Kidney (tissue), 14 donors: Measurements from ENCODE around the gene TNK2. TPM values are rescaled to one million over a fixed set of nuclear protein-coding genes. Genes with fewer than 3 reads are reported as not detected.
A peak's percentile ranks its signal among the peaks of the same experiment; 100 is the strongest.

Source experiments
- DNase-seq, 5 donors: peaks; one replicate each; pipeline ENCODE4 v3.0.0-alpha.2; 2013 to 2020
- FAIRE-seq: peaks from 2 replicates; lab custom pipeline; 2012; peaks lifted over from hg19 to GRCh38; lab: Jason Lieb, UNC
- H3K27ac ChIP-seq, 2 donors: one replicate each; pipeline ENCODE4 v1.7.0; 2013; ENCODE audit warnings: low read depth in 2 of 2, low read length in 2 of 2, inconsistent platforms in 1 of 2
- H3K27me3 ChIP-seq: one replicate; pipeline ENCODE4 v1.7.1; 2013; ENCODE audit warnings: low read length, inconsistent platforms; ENCODE audit not compliant: control insufficient read depth, insufficient read depth
- H3K36me3 ChIP-seq, 3 donors: one replicate each; pipeline versions ENCODE4 v1.7.0 to v1.7.1; 2013; ENCODE audit warnings: low read length in 3 of 3, control low read depth in 1 of 3, inconsistent platforms in 1 of 3; ENCODE audit not compliant: insufficient read depth in 3 of 3, control insufficient read depth in 2 of 3
- H3K4me1 ChIP-seq, 3 donors: one replicate each; pipeline versions ENCODE4 v1.7.0 to v1.7.1; 2013; ENCODE audit warnings: low read length in 3 of 3, inconsistent platforms in 1 of 3, low read depth in 1 of 3; ENCODE audit not compliant: control insufficient read depth in 2 of 3, insufficient read depth in 2 of 3
- H3K4me3 ChIP-seq, 3 donors: one replicate each; pipeline versions ENCODE4 v1.7.0 to v1.8.1; 2013; ENCODE audit warnings: low read length in 3 of 3, control low read depth in 1 of 3, inconsistent platforms in 1 of 3
- H3K9ac ChIP-seq, 3 donors: one replicate each; pipeline versions ENCODE4 v1.7.0 to v1.7.1; 2013; ENCODE audit warnings: low read length in 3 of 3, control low read depth in 1 of 3, inconsistent platforms in 1 of 3
- H3K9me3 ChIP-seq, 3 donors: one replicate each; pipeline versions ENCODE4 v1.7.0 to v1.7.1; 2013; ENCODE audit warnings: low read length in 3 of 3, control low read depth in 1 of 3, inconsistent platforms in 1 of 3; ENCODE audit not compliant: control insufficient read depth in 2 of 3, insufficient read depth in 1 of 3
- intact Hi-C: fragments of 100-400 bp; cut with DNase I; formaldehyde crosslinking; loops from one replicate; pipeline ENCODE4 v1.11.1; 2022
- polyA plus RNA-seq: library from polyadenylated mRNA; stranded (reverse); fragments of 350-450 nt; fragmentation: Illumina TruSeq; extraction: RNeasy Lipid Tissue Mini Kit (QIAGEN cat#74804); gene quantifications from one replicate; pipeline ENCODE4 v1.2.3, GENCODE V29; 2014; ENCODE audit warnings: low read depth, low replicate concordance; ENCODE audit not compliant: insufficient read depth
- total RNA-seq: library from RNA; stranded (reverse); fragmentation: NEBNext Ultra II Directional; extraction: Animal tissue kit (Norgen Biotek cat#: 25700); gene quantifications from one replicate; pipeline ENCODE4 v1.2.1, GENCODE V29; 2021
- TF ChIP-seq, protein P1 (sequence below): IDR thresholded peaks from 3 replicates; pipeline ENCODE4 v1.5.1; 2012; ENCODE audit warnings: mild to moderate bottlenecking, moderate library complexity, borderline replicate concordance; ENCODE audit not compliant: insufficient read depth; ENCODE audit errors: extremely low read depth
- donor health status: control.
- donor health status: control.
- donor health status: control.
- donor health status: control.
- donor health status: control.
- donor health status: DM: yes; HTN: yes; CAD: no.
- donor health status: Normal renal cell carcinoma (clear cell type).

TNK2 gene
- total and polyA plus RNA-seq, 2 donors from 2014 or later = 14.7 to 42.5 TPM

DNA sequence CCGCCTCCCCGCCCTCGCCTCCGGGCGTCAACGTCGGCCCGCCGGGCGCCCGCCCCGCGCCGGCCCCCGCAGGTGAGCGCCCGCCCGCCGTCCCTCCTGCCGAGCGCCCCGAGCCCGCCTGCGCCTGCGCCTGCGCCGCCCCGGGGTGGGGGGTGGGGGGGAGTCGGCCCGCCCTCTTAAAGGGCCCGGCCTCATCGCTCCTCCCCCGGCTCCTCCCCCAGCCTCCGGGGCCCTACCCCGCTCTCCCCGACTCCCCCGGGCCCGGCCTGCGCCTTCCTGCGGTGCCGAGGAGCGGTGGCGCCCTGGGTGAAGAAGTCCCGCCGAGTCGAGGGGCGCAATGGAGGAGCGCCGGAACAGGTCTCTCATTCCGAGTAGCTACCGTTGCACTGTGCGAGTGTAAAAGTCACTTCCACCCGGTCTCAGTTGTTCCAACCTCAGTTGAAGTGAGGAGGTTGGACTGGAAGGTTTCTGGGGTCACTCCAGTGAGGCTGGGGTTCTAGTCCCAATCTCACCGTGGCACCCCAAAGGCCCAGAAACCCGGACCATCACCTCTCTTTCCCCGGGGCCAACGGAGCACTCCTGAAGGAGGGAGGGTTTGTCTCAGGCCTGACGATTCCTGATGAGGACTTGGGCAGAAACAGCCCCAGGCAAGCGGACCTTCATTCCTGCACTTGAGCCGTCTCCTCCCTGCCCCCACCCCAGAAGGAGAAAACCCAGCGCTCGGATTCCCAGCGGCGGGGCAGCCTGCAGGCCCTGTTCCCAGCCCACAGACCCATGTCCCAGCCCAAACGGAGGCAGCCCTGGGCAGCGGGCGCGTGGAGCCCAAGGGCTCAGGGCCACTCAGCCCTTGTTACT lies 1.5 kb upstream of the TNK2 start:
- Histone ChIP-seq H3K4me1 (peaks cover 0 to 25% (median 9%) of the 10 kb centered on the region in 3 donors), H3K4me3 (peak overlapping the region; percentile 61 to 75 (median 64)), H3K9ac (peak overlapping the region; percentile 22 to 76 (median 55)), H3K9me3 (no peaks in the 10 kb centered on the region), H3K27me3 (no peaks in the 10 kb centered on the region), H3K27ac (no peak overlapping the region), H3K36me3 (no peaks in the 10 kb centered on the region)
- TF ChIP-seq, protein P1, sequence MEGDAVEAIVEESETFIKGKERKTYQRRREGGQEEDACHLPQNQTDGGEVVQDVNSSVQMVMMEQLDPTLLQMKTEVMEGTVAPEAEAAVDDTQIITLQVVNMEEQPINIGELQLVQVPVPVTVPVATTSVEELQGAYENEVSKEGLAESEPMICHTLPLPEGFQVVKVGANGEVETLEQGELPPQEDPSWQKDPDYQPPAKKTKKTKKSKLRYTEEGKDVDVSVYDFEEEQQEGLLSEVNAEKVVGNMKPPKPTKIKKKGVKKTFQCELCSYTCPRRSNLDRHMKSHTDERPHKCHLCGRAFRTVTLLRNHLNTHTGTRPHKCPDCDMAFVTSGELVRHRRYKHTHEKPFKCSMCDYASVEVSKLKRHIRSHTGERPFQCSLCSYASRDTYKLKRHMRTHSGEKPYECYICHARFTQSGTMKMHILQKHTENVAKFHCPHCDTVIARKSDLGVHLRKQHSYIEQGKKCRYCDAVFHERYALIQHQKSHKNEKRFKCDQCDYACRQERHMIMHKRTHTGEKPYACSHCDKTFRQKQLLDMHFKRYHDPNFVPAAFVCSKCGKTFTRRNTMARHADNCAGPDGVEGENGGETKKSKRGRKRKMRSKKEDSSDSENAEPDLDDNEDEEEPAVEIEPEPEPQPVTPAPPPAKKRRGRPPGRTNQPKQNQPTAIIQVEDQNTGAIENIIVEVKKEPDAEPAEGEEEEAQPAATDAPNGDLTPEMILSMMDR = no peak
- FAIRE-seq = no peak
- peak; percentile 87 to 95 (median 93) for DNase-seq
- intact Hi-C loops = loop anchor here (10.0 kb wide), 1 partner anchor 45 kb away; no protein-coding TSS in a partner anchor

DNA sequence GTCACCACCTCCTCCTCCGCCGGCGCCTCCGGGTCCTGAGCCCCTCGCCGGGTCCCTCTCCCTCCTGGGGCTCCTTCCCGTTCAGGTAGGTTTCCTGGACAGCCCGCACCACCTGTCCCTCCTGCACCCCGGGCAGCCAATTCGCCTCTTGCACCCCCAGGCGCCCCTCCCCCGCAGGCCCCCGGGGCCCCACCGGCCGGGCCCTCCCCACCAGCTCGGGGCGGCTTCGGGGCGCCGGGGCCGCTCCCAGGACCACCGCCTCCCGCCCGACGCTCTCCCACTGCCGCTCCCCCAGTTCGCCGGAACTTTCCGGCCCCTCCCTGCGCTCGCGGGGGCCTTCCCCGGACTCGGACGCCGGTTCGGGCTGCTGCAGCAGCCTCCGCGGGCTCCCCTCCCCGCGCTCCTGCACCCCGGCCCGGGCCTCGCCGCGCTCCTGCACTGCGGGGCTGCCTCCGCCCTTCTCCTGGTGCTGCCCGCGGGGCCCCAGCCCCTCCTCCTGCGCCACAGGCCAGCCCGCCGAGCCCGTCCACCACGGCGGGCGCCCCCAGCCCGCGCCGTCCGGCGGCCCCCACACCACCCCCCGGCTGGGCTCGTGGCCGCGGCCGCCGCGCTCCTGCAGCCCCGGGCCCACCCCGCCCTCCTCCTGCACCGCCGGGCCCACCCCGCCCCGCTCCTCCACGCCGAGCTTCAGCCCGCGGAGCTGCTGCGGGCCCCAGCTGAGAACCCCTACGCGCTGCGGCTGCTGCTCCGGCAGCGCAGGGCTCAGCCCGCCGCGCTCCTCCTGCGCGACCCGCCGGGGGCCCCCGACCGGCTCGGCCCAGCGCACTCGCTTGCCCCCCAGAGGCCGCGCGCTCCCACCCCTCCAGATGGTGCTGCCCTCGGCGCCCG lies 587 bp upstream of the TNK2 start:
- H3K27me3 ChIP-seq = no peaks in the 10 kb centered on the region
- FAIRE-seq (no peak), DNase-seq (peak in 4 of 5 donors; percentile 60 to 79 (median 64))
- H3K9ac ChIP-seq = no peak overlapping the region
- intact Hi-C loops = no loop called here
- no peaks in the 10 kb centered on the region for H3K9me3 ChIP-seq
- H3K4me3 ChIP-seq = peak overlapping the region in 1 of 3 donors; percentile 23
- H3K27ac ChIP-seq = no peak overlapping the region
- H3K4me1 ChIP-seq = peaks cover 0 to 22% (median 9%) of the 10 kb centered on the region in 3 donors
- TF ChIP-seq, protein P1 = no peak
- no peaks in the 10 kb centered on the region for H3K36me3 ChIP-seq

DNA sequence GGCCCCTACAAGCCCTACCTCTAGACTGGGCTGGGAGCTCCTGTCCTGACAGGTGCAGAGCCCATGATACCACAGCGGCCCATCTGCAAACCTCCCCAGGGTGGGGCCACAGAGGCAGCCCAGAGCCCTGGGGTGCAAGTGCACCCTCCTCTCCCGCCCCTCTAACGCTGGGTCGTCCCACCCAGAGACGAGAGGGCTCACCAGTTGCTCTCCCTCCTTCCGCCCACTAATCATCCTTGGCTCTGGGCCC lies 742 bp downstream of the TNK2 start:
- Histone ChIP-seq H3K4me3 (peak overlapping the region in 2 of 3 donors; percentile 23 to 72), H3K27me3 (no peaks in the 10 kb centered on the region), H3K4me1 (peaks cover 0 to 22% (median 9%) of the 10 kb centered on the region in 3 donors), H3K27ac (peak overlapping the region in 1 of 2 donors; percentile 53), H3K9ac (no peak overlapping the region), H3K36me3 (no peaks in the 10 kb centered on the region), H3K9me3 (no peaks in the 10 kb centered on the region)
- intact Hi-C loops = no loop called here
- FAIRE-seq (no peak), DNase-seq (no peak)
- TF ChIP-seq, protein P1 = no peak
